Heart right ventricle (tissue), 16 donors: ENCODE data around the gene CFAP68. TPM values are rescaled to one million over a fixed set of nuclear protein-coding genes. Genes with fewer than 3 reads are reported as not detected.

Experiments used
- ATAC-seq, 8 donors: fragments of 200-7000 bp; cut with Tn5 transposase; one replicate each; pipeline ENCODE4 v1.9.1; 2020; ENCODE audit warnings: mild to moderate bottlenecking in 8 of 8, moderate library complexity in 8 of 8, moderate number of reproducible peaks in 1 of 8
- DNase-seq, 2 donors: peaks; one replicate each; pipeline ENCODE4 v3.0.0-alpha.2; 2020
- H3K27ac ChIP-seq, 10 donors: fragments of 200-600 bp; sonication (generic) in 2 of 10; one replicate each; pipeline versions ENCODE4 v1.5.0 to v1.8.0; 2020 to 2022; ENCODE audit warnings: mild to moderate bottlenecking in 3 of 10
- H3K27me3 ChIP-seq, 7 donors: fragments of 200-600 bp; one replicate each; pipeline ENCODE4 v1.8.0; 2021 to 2022; ENCODE audit warnings: mild to moderate bottlenecking in 2 of 7
- H3K36me3 ChIP-seq, 9 donors: fragments of 200-600 bp; sonication (generic) in 1 of 9; one replicate each; pipeline versions ENCODE4 v1.5.0 to v1.8.0; 2020 to 2022; ENCODE audit warnings: mild to moderate bottlenecking in 2 of 9
- H3K4me1 ChIP-seq, 9 donors: fragments of 200-600 bp; sonication (generic) in 1 of 9; one replicate each; pipeline versions ENCODE4 v1.5.0 to v1.8.0; 2020 to 2022; ENCODE audit warnings: mild to moderate bottlenecking in 4 of 9
- H3K4me3 ChIP-seq, 10 donors: fragments of 200-600 bp; sonication (generic) in 2 of 10; one replicate each; pipeline versions ENCODE4 v1.5.0 to v1.8.0; 2020 to 2022; ENCODE audit warnings: mild to moderate bottlenecking in 7 of 10, moderate library complexity in 2 of 10
- H3K9me3 ChIP-seq, 11 donors: fragments of 200-600 bp in 10 of 11; sonication (generic) in 2 of 11; one replicate each; pipeline versions ENCODE4 v1.5.0 to v1.8.0; 2013 to 2022; ENCODE audit warnings: mild to moderate bottlenecking in 2 of 11, control low read depth in 1 of 11, moderate library complexity in 1 of 11
- WGBS, 2 donors: extraction: QIAGEN DNeasy Blood & Tissue Kit; methylation state at CpG; one replicate each; pipeline ENCODE4 v1.1.7; 2013; ENCODE audit warnings: inconsistent platforms in 1 of 2; 5-methylcytosine and 5-hydroxymethylcytosine counted together
- intact Hi-C, 10 donors: fragments of 100-400 bp; cut with DNase I; formaldehyde crosslinking; loops; one replicate each; pipeline versions ENCODE4 v1.11.1 to v1.14.2; 2022
- polyA plus RNA-seq, 2 donors: library from polyadenylated mRNA; stranded (reverse); fragments of 200-250 nt; gene quantifications; one replicate each; pipeline ENCODE4 v1.2.3, GENCODE V29; 2013
- total RNA-seq, 10 donors: library from RNA; stranded (reverse); fragmentation: NEBNext Ultra II Directional in 3 of 10; extraction: Animal tissue kit (Norgen Biotek cat#: 25700) in 3 of 10; gene quantifications; one replicate each; pipeline versions ENCODE4 v1.2.1 to v1.2.4, GENCODE V29; 2021 to 2023
- TF ChIP-seq, protein P1 (sequence below), 9 donors: fragments of 200-600 bp; sonication (generic) in 2 of 9; IDR thresholded peaks; one replicate each; pipeline versions ENCODE4 v1.5.0 to v1.8.0; 2021 to 2022; ENCODE audit warnings: antibody characterized with exemption in 9 of 9, mild to moderate bottlenecking in 5 of 9, moderate library complexity in 1 of 9
- donor health status: Arrhythmogenic right ventricular cardiomyopathy.
- donor health status: ischemic (EF 13 %, LVEDD 7.1; RV severe dilation, severe dysfunction).
- donor health status: healthy with polysubstance abuse.
- donor health status: DM: no; HTN: yes; CAD: no.
- donor health status: DM: no; HTN: no; CAD: no.
- donor health status: ischemic (EF 25% LVEDD 6.9; RV normal size, moderate dysfunction).
- donor health status: ischemic (EF 25% LVEDD 5.7; RV mildly dilated, moderate dysfunction).
- donor health status: healthy.
- donor health status: DM: yes; HTN: yes; CAD: no.
- donor health status: Ischemic cardiomyopathy.
- donor health status: ischemic (EF 35%, LVEDD 5.7; RV mildly dilated, moderate dysfunction).
- donor health status: nonischemic (EF 11% LVEDD 7.7; RV severe dilation, severe dysfunction).
- donor health status: DM: yes; HTN: yes; CAD: no.
- donor health status: PGD.
- donor health status: ischemic (EF 29% LVEDD 5.4; RV normal size, mild dysfunction).
- donor health status: nonischemic (EF 23%, LVEDD 6.1; RV moderate dilation, normal function).

Gene CFAP68
- total and polyA plus RNA-seq, 12 donors: 14.7 to 38.5 (median 29.6) TPM

DNA sequence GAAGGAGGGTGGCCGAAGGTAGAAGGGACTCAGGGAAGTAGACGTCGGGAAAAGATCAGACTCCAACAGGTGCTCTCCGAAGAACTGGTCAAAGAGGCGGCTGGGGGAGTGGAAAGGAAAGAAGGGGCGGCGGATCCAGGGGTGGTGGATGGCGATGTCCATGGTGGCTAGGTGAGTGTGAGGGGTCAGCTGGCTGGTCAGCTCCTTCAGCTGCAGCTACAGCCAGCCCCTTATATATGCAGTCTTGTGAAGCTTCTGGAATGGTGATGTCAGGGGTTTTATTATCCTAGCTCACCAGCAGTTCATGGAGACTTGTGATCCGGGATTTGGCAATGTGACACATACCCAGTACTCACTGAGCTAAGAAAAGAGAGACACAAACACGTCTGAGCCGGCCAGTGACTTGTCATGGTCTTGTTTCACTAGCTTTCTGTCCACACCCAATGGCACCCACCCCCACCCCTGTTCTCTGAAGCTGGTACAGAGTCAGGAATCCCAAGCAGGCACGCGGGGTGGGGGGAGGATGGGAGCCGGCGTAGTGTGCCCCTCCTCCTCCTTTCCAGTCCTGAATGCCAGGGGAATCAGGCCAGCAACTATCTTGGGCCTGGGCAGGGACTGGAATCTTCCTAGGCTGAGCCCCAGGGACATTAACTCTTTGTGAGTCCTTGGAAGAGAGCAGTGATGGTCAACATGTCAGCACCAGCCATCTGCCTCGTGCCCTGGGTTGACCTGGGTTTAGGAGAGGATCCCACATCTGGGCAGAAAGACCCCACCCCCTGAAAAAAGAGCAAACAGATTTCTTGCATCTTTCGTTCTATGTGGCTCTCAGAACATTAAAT lies 32.4 kb downstream of the CFAP68 start, which contains the start of gene CRYAB:
CRYAB (minus strand) TSS at position 208 of the 839 bp plus-strand sequence; CDS start at position 162, 46 bp downstream.
- Histone ChIP-seq H3K4me1 (peaks cover 0 to 22% (median 9%) of the 10 kb centered on the region in 9 donors), H3K36me3 (peaks cover 0 to 33% (median 18%) of the 10 kb centered on the region in 9 donors), H3K9me3 (no peaks in the 10 kb centered on the region), H3K27me3 (peaks cover 0 to 44% (median 0%) of the 10 kb centered on the region in 7 donors), H3K27ac (peak within 1 kb of the TSS; percentile 94 to 99 (median 95)), H3K4me3 (peak within 1 kb of the TSS; percentile 53 to 69 (median 62))
- WGBS, 2 donors: 20 to 25% methylated on average over 17 of the region's 17 CpGs
- peak; percentile 85 to 89 for DNase-seq
- ATAC-seq: peak; percentile 70 to 87 (median 76)
- TF ChIP-seq, protein P1, sequence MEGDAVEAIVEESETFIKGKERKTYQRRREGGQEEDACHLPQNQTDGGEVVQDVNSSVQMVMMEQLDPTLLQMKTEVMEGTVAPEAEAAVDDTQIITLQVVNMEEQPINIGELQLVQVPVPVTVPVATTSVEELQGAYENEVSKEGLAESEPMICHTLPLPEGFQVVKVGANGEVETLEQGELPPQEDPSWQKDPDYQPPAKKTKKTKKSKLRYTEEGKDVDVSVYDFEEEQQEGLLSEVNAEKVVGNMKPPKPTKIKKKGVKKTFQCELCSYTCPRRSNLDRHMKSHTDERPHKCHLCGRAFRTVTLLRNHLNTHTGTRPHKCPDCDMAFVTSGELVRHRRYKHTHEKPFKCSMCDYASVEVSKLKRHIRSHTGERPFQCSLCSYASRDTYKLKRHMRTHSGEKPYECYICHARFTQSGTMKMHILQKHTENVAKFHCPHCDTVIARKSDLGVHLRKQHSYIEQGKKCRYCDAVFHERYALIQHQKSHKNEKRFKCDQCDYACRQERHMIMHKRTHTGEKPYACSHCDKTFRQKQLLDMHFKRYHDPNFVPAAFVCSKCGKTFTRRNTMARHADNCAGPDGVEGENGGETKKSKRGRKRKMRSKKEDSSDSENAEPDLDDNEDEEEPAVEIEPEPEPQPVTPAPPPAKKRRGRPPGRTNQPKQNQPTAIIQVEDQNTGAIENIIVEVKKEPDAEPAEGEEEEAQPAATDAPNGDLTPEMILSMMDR (IDR thresholded peaks at IDR 0.05): no peak
- intact Hi-C loops: loop anchor here in 4 of 10 donors (5.0 kb wide), 1 partner anchor 34 kb away; the partner anchor contains the start of genes CFAP68 (in 4 of the 4) and FDXACB1 (in 4 of the 4)

DNA sequence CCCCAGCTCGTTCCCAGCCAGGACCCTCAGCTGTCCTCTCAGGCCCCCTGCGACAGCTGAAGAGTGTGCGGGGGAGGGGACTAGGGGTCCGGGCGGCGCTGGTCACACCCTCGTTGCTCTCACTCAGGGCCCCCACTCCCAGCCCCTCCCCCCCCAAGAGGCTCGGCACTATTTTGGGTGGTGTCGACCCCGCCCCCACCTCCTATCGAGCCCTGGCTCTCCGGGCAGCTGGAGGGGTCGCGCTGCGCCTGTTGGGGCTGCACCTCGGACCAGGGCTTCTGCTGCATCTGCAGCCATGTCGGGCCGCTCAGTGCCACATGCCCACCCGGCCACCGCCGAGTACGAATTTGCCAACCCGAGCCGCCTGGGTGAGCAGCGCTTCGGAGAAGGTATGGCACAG lies 33.2 kb downstream of the CFAP68 start, which contains the start of gene HSPB2:
HSPB2 (plus strand) TSS at position 200 of the 400 bp plus-strand sequence; CDS start at position 296, 96 bp downstream.
- TF ChIP-seq, protein P1 (IDR thresholded peaks at IDR 0.05): no peak
- no peaks in the 10 kb centered on the region for H3K9me3 ChIP-seq
- intact Hi-C loops: loop anchor here in 4 of 10 donors (5.0 kb wide), 1 partner anchor 35 kb away; the partner anchor contains the start of genes CFAP68 (in 4 of the 4) and FDXACB1 (in 4 of the 4)
- H3K36me3 ChIP-seq: peaks cover 0 to 33% (median 18%) of the 10 kb centered on the region in 9 donors
- peak within 1 kb of the TSS; percentile 94 to 99 (median 95) for H3K27ac ChIP-seq
- 3% methylated on average over 24 to 26 of the region's 26 CpGs for WGBS, 2 donors
- peaks cover 0 to 22% (median 9%) of the 10 kb centered on the region in 9 donors for H3K4me1 ChIP-seq
- H3K27me3 ChIP-seq: peaks cover 0 to 44% (median 0%) of the 10 kb centered on the region in 7 donors
- peak; percentile 5 to 42 (median 30) for ATAC-seq
- peak within 1 kb of the TSS; percentile 51 to 69 (median 62) for H3K4me3 ChIP-seq
- DNase-seq: peak; percentile 56 to 58

DNA sequence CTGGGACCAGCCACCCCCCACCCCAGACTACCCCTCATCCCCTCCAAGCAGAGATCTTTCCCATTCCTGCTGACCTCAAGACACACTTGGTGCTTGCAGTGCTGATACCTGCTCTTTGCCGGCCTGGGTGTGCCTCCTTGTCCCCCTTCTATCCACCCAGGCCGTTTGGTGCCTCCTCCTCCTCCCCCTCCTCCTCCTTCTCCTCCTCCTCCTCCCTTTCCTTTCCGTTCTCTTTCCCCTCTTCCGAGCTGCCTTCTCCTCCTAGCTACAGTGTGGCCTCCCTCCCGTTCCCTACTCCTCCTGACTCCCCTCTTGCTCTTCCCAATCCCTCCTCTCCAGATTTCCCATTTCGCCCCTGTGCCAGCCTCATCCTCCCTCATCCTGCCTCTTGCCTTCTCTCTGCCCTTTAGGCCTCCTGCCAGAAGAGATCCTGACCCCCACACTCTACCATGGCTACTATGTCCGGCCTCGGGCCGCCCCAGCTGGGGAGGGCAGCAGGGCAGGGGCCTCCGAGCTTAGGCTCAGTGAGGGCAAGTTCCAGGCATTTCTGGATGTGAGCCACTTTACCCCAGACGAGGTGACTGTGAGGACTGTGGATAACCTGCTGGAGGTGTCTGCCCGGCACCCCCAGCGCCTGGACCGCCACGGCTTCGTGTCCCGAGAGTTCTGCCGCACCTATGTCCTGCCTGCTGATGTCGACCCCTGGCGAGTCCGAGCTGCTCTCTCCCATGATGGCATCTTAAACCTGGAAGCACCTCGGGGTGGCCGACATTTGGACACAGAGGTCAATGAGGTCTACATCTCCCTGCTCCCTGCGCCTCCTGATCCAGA lies 33.9 kb downstream of the CFAP68 start:
- TF ChIP-seq, protein P1 (IDR thresholded peaks at IDR 0.05): no peak
- peak overlapping the region; percentile 94 to 99 (median 95) for H3K27ac ChIP-seq
- H3K36me3 ChIP-seq: peaks cover 0 to 27% (median 14%) of the 10 kb centered on the region in 9 donors
- DNase-seq (peak; percentile 35 to 40), ATAC-seq (peak; percentile 3 to 47 (median 17))
- peaks cover 0 to 44% (median 0%) of the 10 kb centered on the region in 7 donors for H3K27me3 ChIP-seq
- peaks cover 0 to 22% (median 9%) of the 10 kb centered on the region in 9 donors for H3K4me1 ChIP-seq
- peak overlapping the region; percentile 51 to 69 (median 62) for H3K4me3 ChIP-seq
- intact Hi-C loops: loop anchor here in 4 of 10 donors (5.0 kb wide), 1 partner anchor 36 kb away; the partner anchor contains the start of genes CFAP68 (in 4 of the 4) and FDXACB1 (in 4 of the 4)
- WGBS, 2 donors: 23 to 36% methylated on average over 24 of the region's 24 CpGs
- no peaks in the 10 kb centered on the region for H3K9me3 ChIP-seq
